T-cell (primary cell): ENCODE measurements around the gene FZR1. TPM values are rescaled to one million over a fixed set of nuclear protein-coding genes. Genes with fewer than 3 reads are reported as not detected.

Experiments used
- ATAC-seq, 4 experiments: fragments of 200-7000 bp in 3 of 4; fragments of 150-1000 bp in 1 of 4; cut with Tn5 transposase; replicated peaks in 1 of 4; 1 replicate in 3 of 4; 2 replicates in 1 of 4; pipeline ENCODE4 v1.10.0; 2021; ENCODE audit warnings: moderate library complexity in 3 of 4, mild to moderate bottlenecking in 2 of 4, moderate number of reproducible peaks in 1 of 4
- CTCF ChIA-PET, 2 donors: fragments of 300-600 bp; sonication (Branson Sonifier 250); formaldehyde crosslinking; loops; one replicate each; lab custom pipeline; 2022; ENCODE audit warnings: antibody characterized with exemption in 2 of 2; lab: Charles Lee
- POLR2A ChIA-PET, 2 donors: fragments of 300-600 bp; sonication (Branson Sonifier 250); formaldehyde crosslinking; loops; one replicate each; lab custom pipeline; 2022; ENCODE audit warnings: antibody characterized with exemption in 2 of 2; lab: Charles Lee
- DNase-seq, 35 experiments: peaks; one replicate each; pipeline versions ENCODE4 v3.0.0 to v3.0.0-alpha.2; 2013 to 2023
- H3K27ac ChIP-seq: one replicate; pipeline ENCODE4 v1.5.1; 2013; ENCODE audit warnings: low read length
- H3K27me3 ChIP-seq, 2 experiments: replicated peaks in 1 of 2; 1 replicate in 1 of 2; 2 replicates in 1 of 2; pipeline versions ENCODE4 v1.6.1 to v1.7.0; 2013; ENCODE audit warnings: low read length in 1 of 2, mixed read lengths in 1 of 2; ENCODE audit not compliant: control insufficient read depth in 2 of 2, insufficient read depth in 2 of 2; ENCODE audit errors: extremely low read depth in 1 of 2
- H3K36me3 ChIP-seq, 2 donors: 1 replicate in 1 of 2; 2 replicates in 1 of 2; pipeline versions ENCODE4 v1.6.1 to v1.7.0; 2013; ENCODE audit warnings: low read length in 1 of 2; ENCODE audit not compliant: control insufficient read depth in 2 of 2, insufficient read depth in 1 of 2; ENCODE audit errors: extremely low read depth in 1 of 2
- H3K4me1 ChIP-seq, 2 experiments: 1 replicate in 1 of 2; 2 replicates in 1 of 2; pipeline versions ENCODE4 v1.6.1 to v1.7.0; 2013; ENCODE audit warnings: low read length in 2 of 2, mixed read lengths in 1 of 2; ENCODE audit not compliant: insufficient read depth in 2 of 2, control insufficient read depth in 1 of 2; ENCODE audit errors: extremely low read depth in 1 of 2
- H3K4me3 ChIP-seq, 2 donors: 1 replicate in 1 of 2; 2 replicates in 1 of 2; pipeline versions ENCODE4 v1.5.1 to v1.7.0; 2013; ENCODE audit warnings: mild to moderate bottlenecking in 2 of 2, low read length in 1 of 2, moderate library complexity in 1 of 2; ENCODE audit not compliant: control insufficient read depth in 1 of 2; ENCODE audit errors: extremely low read depth in 1 of 2
- H3K9me3 ChIP-seq: 2 replicates; pipeline ENCODE4 v1.7.0; 2013
- H3K27ac Mint-ChIP-seq, 2 donors: one replicate each; pipeline ENCODE4 v1.8.0; 2020 to 2021; ENCODE audit warnings: mild to moderate bottlenecking in 2 of 2, mixed read lengths in 2 of 2
- H3K27me3 Mint-ChIP-seq, 2 donors: one replicate each; pipeline ENCODE4 v1.8.0; 2021 to 2022; ENCODE audit warnings: mixed read lengths in 2 of 2
- H3K36me3 Mint-ChIP-seq: one replicate; pipeline ENCODE4 v1.8.0; 2021; ENCODE audit warnings: mixed read lengths
- H3K4me1 Mint-ChIP-seq, 3 donors: one replicate each; pipeline ENCODE4 v1.8.0; 2020 to 2022; ENCODE audit warnings: mixed read lengths in 3 of 3, mild to moderate bottlenecking in 1 of 3
- H3K4me3 Mint-ChIP-seq, 3 donors: one replicate each; pipeline ENCODE4 v1.8.0; 2020 to 2022; ENCODE audit warnings: mild to moderate bottlenecking in 3 of 3, mixed read lengths in 3 of 3, moderate library complexity in 3 of 3
- H3K9me3 Mint-ChIP-seq, 3 donors: one replicate each; pipeline ENCODE4 v1.8.0; 2020 to 2022; ENCODE audit warnings: mixed read lengths in 3 of 3
- WGBS: methylation state at CpG from one replicate; pipeline ENCODE4 v1.1.5; 2013; ENCODE audit warnings: missing lambda C conversion rate; ENCODE audit not compliant: insufficient coverage; 5-methylcytosine and 5-hydroxymethylcytosine counted together
- total RNA-seq, 35 experiments: library from RNA in 6 of 35; stranded (reverse) in 6 of 35; fragments of 120-200 nt in 1 of 35; gene quantifications; one replicate each; pipeline versions ENCODE4 v1.2.1 to v1.2.4 and lab custom pipeline; 2013 to 2026

Gene FZR1
- total RNA-seq, 5 donors from 2014 or later (not counting 1 experiment from before 2014, with no cell fraction given): 74.0 to 85.6 (median 77.8) TPM

- POLR2A ChIA-PET: no interaction called here
- no peak overlapping the region for H3K4me3 ChIP-seq
- peaks cover 0 to 13% of the 10 kb centered on the region in 2 experiments for H3K27me3 ChIP-seq
- WGBS: 91% methylated on average over 31 of the region's 49 CpGs
- Mint-ChIP-seq H3K4me1 (peaks cover 9 to 31% (median 13%) of the 10 kb centered on the region in 3 donors), H3K27me3 (no peaks in the 10 kb centered on the region), H3K4me3 (no peak overlapping the region), H3K9me3 (no peaks in the 10 kb centered on the region), H3K27ac (no peak overlapping the region), H3K36me3 (no peaks in the 10 kb centered on the region)
- DNase-seq (no peak), ATAC-seq (no peak)
- H3K27ac ChIP-seq: no peak overlapping the region
- peaks cover 2 to 23% of the 10 kb centered on the region in 2 experiments for H3K4me1 ChIP-seq
- CTCF ChIA-PET: interaction anchor here in 1 of 2 donors (0.6 kb wide), 1 partner anchor 182 kb away, joined by 3 read pairs; no protein-coding TSS in a partner anchor
- H3K36me3 ChIP-seq: no peaks in the 10 kb centered on the region
- H3K9me3 ChIP-seq: no peaks in the 10 kb centered on the region
Measured at GRCh38 chr19:3482507-3483225, 23.4 kb upstream of the FZR1 start.

- Mint-ChIP-seq H3K9me3 (no peaks in the 10 kb centered on the region), H3K4me1 (peaks cover 5 to 26% (median 8%) of the 10 kb centered on the region in 3 donors), H3K36me3 (peaks cover 5% of the 10 kb centered on the region), H3K27ac (no peak within 1 kb of the TSS), H3K27me3 (no peaks in the 10 kb centered on the region), H3K4me3 (no peak within 1 kb of the TSS)
- no peaks in the 10 kb centered on the region for H3K36me3 ChIP-seq
- peaks cover 2 to 20% of the 10 kb centered on the region in 2 experiments for H3K4me1 ChIP-seq
- no peak within 1 kb of the TSS for H3K4me3 ChIP-seq
- WGBS: 94% methylated on average over 22 of the region's 33 CpGs
- ChIA-PET POLR2A (interaction anchor here in 1 of 2 donors (0.5 kb wide), 1 partner anchor 43 kb away, joined by 6 read pairs; no protein-coding TSS in a partner anchor), CTCF (interaction anchor here in 1 of 2 donors (0.6 kb wide), 1 partner anchor 394 kb away, joined by 4 read pairs; no protein-coding TSS in a partner anchor)
- no peak within 1 kb of the TSS for H3K27ac ChIP-seq
- no peak for DNase-seq
- no peak for ATAC-seq
- no peaks in the 10 kb centered on the region for H3K9me3 ChIP-seq
- peaks cover 0 to 13% of the 10 kb centered on the region in 2 experiments for H3K27me3 ChIP-seq
Measured at GRCh38 chr19:3483226-3483628, 22.9 kb upstream of the FZR1 start, which contains the start of gene SMIM44. SMIM44 (minus strand) TSS chr19:3483441; CDS start chr19:3483403, 38 bp downstream.

DNA sequence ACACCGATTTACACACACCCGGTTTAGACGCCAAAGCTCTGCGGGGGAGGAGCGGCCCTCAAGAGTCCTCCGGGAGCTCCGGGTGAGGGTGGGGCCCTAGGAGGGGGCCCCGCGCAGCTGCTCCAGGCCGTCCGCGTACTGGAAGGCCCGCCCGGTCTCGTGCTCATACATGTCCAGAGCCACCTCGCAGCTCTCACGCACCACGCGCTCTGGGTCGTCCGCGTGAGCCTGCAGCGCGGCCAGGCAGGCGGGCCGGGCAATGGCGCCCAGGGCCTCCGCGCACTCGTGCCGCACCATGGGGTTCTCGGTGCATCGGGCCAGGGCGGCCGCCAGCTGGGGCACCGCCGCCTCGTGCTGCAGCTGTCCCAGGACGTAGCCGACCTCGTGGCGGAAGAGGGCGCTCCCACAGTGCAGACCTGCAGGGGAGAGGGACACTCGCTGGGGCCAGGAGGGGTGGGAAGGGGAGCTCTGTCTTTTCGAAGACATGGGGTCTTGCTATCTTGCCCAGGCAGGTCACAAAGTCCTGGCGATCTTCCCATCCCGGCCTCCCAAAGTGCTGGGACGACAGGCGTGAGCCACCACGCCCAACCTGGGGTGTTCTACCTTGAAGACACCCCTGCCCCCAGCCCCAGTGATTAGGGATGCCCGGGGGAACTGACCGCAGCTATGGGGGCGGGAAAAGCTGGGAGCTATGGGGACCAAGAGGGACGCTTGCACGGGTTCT, 14.6 kb upstream of the FZR1 start:
- H3K27me3 Mint-ChIP-seq: no peaks in the 10 kb centered on the region
- no peak overlapping the region for H3K4me3 Mint-ChIP-seq
- no peaks in the 10 kb centered on the region for H3K9me3 Mint-ChIP-seq
- H3K27ac Mint-ChIP-seq: no peak overlapping the region
- no peaks in the 10 kb centered on the region for H3K27me3 ChIP-seq
- H3K27ac ChIP-seq: no peak overlapping the region
- no peak for DNase-seq
- CTCF ChIA-PET: no interaction called here
- H3K4me3 ChIP-seq: no peak overlapping the region
- H3K36me3 ChIP-seq: peaks cover 18 to 33% of the 10 kb centered on the region in 2 donors
- H3K36me3 Mint-ChIP-seq: peaks cover 16% of the 10 kb centered on the region
- WGBS: 97% methylated on average over 52 of the region's 55 CpGs
- H3K4me1 Mint-ChIP-seq: peaks cover 0 to 11% (median 9%) of the 10 kb centered on the region in 3 donors
- peaks cover 0 to 9% of the 10 kb centered on the region in 2 experiments for H3K4me1 ChIP-seq
- no peak for ATAC-seq
- no peaks in the 10 kb centered on the region for H3K9me3 ChIP-seq
- POLR2A ChIA-PET: no interaction called here

GRCh38 chr19:3492131-3492839, 13.8 kb upstream of the FZR1 start:
- H3K9me3 ChIP-seq: no peaks in the 10 kb centered on the region
- H3K36me3 ChIP-seq: peaks cover 18 to 33% of the 10 kb centered on the region in 2 donors
- ChIA-PET CTCF (no interaction called here), POLR2A (no interaction called here)
- Mint-ChIP-seq H3K9me3 (no peaks in the 10 kb centered on the region), H3K4me3 (no peak overlapping the region), H3K27me3 (no peaks in the 10 kb centered on the region), H3K36me3 (peaks cover 21% of the 10 kb centered on the region), H3K4me1 (peaks cover 0 to 12% (median 11%) of the 10 kb centered on the region in 3 donors), H3K27ac (no peak overlapping the region)
- 98% methylated on average over 45 of the region's 45 CpGs for WGBS
- no peak overlapping the region for H3K27ac ChIP-seq
- ATAC-seq (no peak), DNase-seq (no peak)
- H3K4me1 ChIP-seq: peaks cover 0 to 9% of the 10 kb centered on the region in 2 experiments
- no peaks in the 10 kb centered on the region for H3K27me3 ChIP-seq
- no peak overlapping the region for H3K4me3 ChIP-seq

- no peaks in the 10 kb centered on the region for H3K9me3 Mint-ChIP-seq
- Histone ChIP-seq H3K36me3 (peaks cover 18 to 33% of the 10 kb centered on the region in 2 donors), H3K9me3 (no peaks in the 10 kb centered on the region), H3K4me3 (no peak overlapping the region), H3K4me1 (peaks cover 0 to 12% of the 10 kb centered on the region in 2 experiments), H3K27ac (no peak overlapping the region), H3K27me3 (no peaks in the 10 kb centered on the region)
- ATAC-seq: no peak
- H3K27me3 Mint-ChIP-seq: no peaks in the 10 kb centered on the region
- no peak overlapping the region for H3K27ac Mint-ChIP-seq
- POLR2A ChIA-PET: no interaction called here
- DNase-seq: no peak
- H3K36me3 Mint-ChIP-seq: peaks cover 20% of the 10 kb centered on the region
- H3K4me1 Mint-ChIP-seq: peaks cover 2 to 14% (median 14%) of the 10 kb centered on the region in 3 donors
- 100% methylated on average over 10 of the region's 16 CpGs for WGBS
- CTCF ChIA-PET: no interaction called here
- H3K4me3 Mint-ChIP-seq: no peak overlapping the region
Measured at GRCh38 chr19:3492919-3493318, 13.2 kb upstream of the FZR1 start.

- ChIA-PET POLR2A (no interaction called here), CTCF (no interaction called here)
- Mint-ChIP-seq H3K4me3 (no peak overlapping the region), H3K36me3 (peaks cover 16% of the 10 kb centered on the region), H3K27ac (no peak overlapping the region), H3K4me1 (peaks cover 5 to 18% (median 18%) of the 10 kb centered on the region in 3 donors), H3K9me3 (no peaks in the 10 kb centered on the region), H3K27me3 (no peaks in the 10 kb centered on the region)
- H3K27me3 ChIP-seq: no peaks in the 10 kb centered on the region
- peaks cover 0 to 12% of the 10 kb centered on the region in 2 experiments for H3K4me1 ChIP-seq
- WGBS: 94% methylated on average over 10 of the region's 14 CpGs
- peaks cover 18 to 33% of the 10 kb centered on the region in 2 donors for H3K36me3 ChIP-seq
- ATAC-seq (no peak), DNase-seq (no peak)
- H3K9me3 ChIP-seq: no peaks in the 10 kb centered on the region
- H3K27ac ChIP-seq: no peak overlapping the region
- no peak overlapping the region for H3K4me3 ChIP-seq
Measured at GRCh38 chr19:3493651-3494050, 12.5 kb upstream of the FZR1 start.
